Transverse colon (tissue), 4 donors: ENCODE results near the gene TRRAP. TPM values are rescaled to one million over a fixed set of nuclear protein-coding genes. Genes with fewer than 3 reads are reported as not detected.

Experiments
- DNase-seq: peaks from one replicate; pipeline ENCODE4 v3.0.0-alpha.2; 2019
- H3K27ac ChIP-seq, 4 donors: fragments of 200-600 bp; sonication (generic); 2 replicates each; pipeline ENCODE4 v1.5.1; 2016 to 2018; ENCODE audit warnings: inconsistent platforms in 4 of 4
- H3K27me3 ChIP-seq: fragments of 200-600 bp; sonication (generic); 2 replicates; pipeline ENCODE4 v1.5.1; 2017; ENCODE audit warnings: inconsistent platforms
- H3K36me3 ChIP-seq, 4 donors: fragments of 200-600 bp; sonication (generic); 2 replicates each; pipeline ENCODE4 v1.5.1; 2017 to 2019; ENCODE audit warnings: inconsistent platforms in 4 of 4
- H3K4me1 ChIP-seq, 4 donors: fragments of 200-600 bp; sonication (generic); 2 replicates each; pipeline ENCODE4 v1.5.1; 2017 to 2020; ENCODE audit warnings: inconsistent platforms in 4 of 4
- H3K4me3 ChIP-seq, 4 donors: fragments of 200-600 bp; sonication (generic); 1 replicate in 1 of 4; 2 replicates in 3 of 4; pipeline versions ENCODE4 v1.5.1 to v1.6.1; 2017 to 2019; ENCODE audit warnings: inconsistent platforms in 4 of 4
- H3K9me3 ChIP-seq, 2 donors: fragments of 200-600 bp; sonication (generic); 2 replicates each; pipeline ENCODE4 v1.5.1; 2017 to 2019; ENCODE audit warnings: inconsistent platforms in 2 of 2
- CTCF ChIP-seq, 5 experiments: fragments of 200-600 bp in 3 of 5; fragments of 450-650 bp in 2 of 5; sonication (generic) in 3 of 5; IDR thresholded peaks; 1 replicate in 2 of 5; 2 replicates in 3 of 5; pipeline ENCODE4 v1.5.1; 2016 to 2017; ENCODE audit warnings: antibody characterized with exemption in 5 of 5, inconsistent platforms in 3 of 5, mild to moderate bottlenecking in 2 of 5, moderate library complexity in 1 of 5
- EP300 ChIP-seq: sonication (generic); formaldehyde crosslinking; IDR thresholded peaks from one replicate; pipeline ENCODE4 v1.6.1; 2017; ENCODE audit warnings: antibody characterized with exemption, low read depth
- POLR2A ChIP-seq: fragments of 450-650 bp; IDR thresholded peaks from one replicate; pipeline ENCODE4 v1.6.1; 2016; ENCODE audit warnings: antibody characterized with exemption, mild to moderate bottlenecking, moderate library complexity
- POLR2AphosphoS5 ChIP-seq, 3 donors: sonication (generic); formaldehyde crosslinking; IDR thresholded peaks; one replicate each; pipeline ENCODE4 v1.6.1; 2016; ENCODE audit warnings: antibody characterized with exemption in 3 of 3
- WGBS, 2 donors: methylation state at CpG; one replicate each; pipeline ENCODE4 v1.1.5; 2018; ENCODE audit warnings: low coverage in 1 of 2; 5-methylcytosine and 5-hydroxymethylcytosine counted together
- in situ Hi-C, 4 donors: fragments of 200-750 bp; cut with MboI; loops; one replicate each; pipeline versions ENCODE4 v1.15.0 to v1.15.1; 2017; ENCODE audit warnings: low sequenced_read_pairs in 3 of 4, low pct_ligation_motif_present in 1 of 4, low pct_unique_long_range_greater_than_20kb in 1 of 4
- intact Hi-C: fragments of 100-400 bp; cut with DNase I; formaldehyde crosslinking; loops from one replicate; pipeline ENCODE4 v1.15.1; 2023; ENCODE audit warnings: low total_unique reads
- total RNA-seq, 4 donors: library from RNA; depleted of rRNA; stranded (reverse); fragments of >200 nt; gene quantifications; one replicate each; pipeline ENCODE4 v1.1.0, GENCODE V29; 2016

The TRRAP gene
- total RNA-seq, 4 donors from 2014 or later: 27.3 to 73.3 (median 38.0) TPM

DNA sequence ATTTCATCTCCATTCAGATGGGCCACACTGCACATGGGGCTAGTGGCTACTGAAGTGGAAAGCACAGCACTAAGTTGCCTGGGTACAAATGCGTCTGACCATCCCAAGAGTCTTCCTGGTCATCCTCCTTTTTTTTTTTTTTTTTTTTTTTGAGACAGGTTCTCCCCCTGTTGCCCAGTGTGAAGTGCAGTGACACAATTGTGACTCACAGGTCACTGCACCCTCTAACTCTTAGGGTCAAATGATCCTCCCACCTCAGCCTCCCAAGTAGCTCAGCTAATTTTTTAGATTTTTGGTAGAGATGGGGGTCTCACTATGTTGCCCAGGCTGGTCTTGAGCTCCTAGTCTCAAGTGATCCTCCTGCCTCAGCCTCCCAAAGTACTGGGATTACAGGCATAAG, 3.4 kb upstream of the TRRAP start:
- intact Hi-C loops: no loop called here
- WGBS, 2 donors: 71 to 76% methylated on average over 1 of the region's 1 CpG
- H3K36me3 ChIP-seq: no peaks in the 10 kb centered on the region
- H3K9me3 ChIP-seq: no peaks in the 10 kb centered on the region
- no peak for TF ChIP-seq EP300
- no peak for TF ChIP-seq POLR2A
- no peak for TF ChIP-seq CTCF (IDR thresholded peaks at IDR 0.05)
- TF ChIP-seq POLR2AphosphoS5 (IDR thresholded peaks at IDR 0.05): no peak
- in situ Hi-C loops: no loop called here
- no peak for DNase-seq
- no peak overlapping the region for H3K4me3 ChIP-seq
- H3K27ac ChIP-seq: no peak overlapping the region
- H3K4me1 ChIP-seq: peaks cover 3 to 23% (median 14%) of the 10 kb centered on the region in 4 donors
- peaks cover 19% of the 10 kb centered on the region for H3K27me3 ChIP-seq

DNA sequence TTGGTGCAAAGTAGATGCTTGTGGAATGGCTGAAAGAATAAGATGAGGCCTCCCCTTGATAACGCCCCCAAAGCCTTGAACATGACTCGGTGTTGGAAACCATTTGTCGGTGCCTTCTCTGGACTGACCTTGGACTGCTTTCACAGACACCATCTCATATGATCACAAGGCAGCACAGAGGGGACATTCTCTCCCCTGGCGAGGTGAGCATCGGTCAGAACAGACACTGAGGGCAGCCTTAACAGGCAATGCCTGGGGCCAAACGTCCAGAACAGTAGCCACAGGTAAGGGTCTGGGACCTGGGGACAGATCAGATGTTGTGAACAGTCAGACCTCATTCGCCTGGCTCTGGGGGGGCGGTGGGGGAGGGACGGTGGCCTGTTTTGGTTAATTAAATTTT, 2.8 kb upstream of the TRRAP start:
- intact Hi-C loops (no loop called here), in situ Hi-C loops (no loop called here)
- Histone ChIP-seq H3K4me1 (peaks cover 6 to 22% (median 17%) of the 10 kb centered on the region in 4 donors), H3K27me3 (peaks cover 14% of the 10 kb centered on the region), H3K9me3 (no peaks in the 10 kb centered on the region), H3K36me3 (no peaks in the 10 kb centered on the region), H3K27ac (no peak overlapping the region), H3K4me3 (no peak overlapping the region)
- no peak for DNase-seq
- TF ChIP-seq EP300 (no peak), POLR2A (no peak), POLR2AphosphoS5 (IDR thresholded peaks at IDR 0.05) (no peak), CTCF (IDR thresholded peaks at IDR 0.05) (no peak)
- WGBS, 2 donors: 80 to 94% methylated on average over 3 to 9 of the region's 9 CpGs

DNA sequence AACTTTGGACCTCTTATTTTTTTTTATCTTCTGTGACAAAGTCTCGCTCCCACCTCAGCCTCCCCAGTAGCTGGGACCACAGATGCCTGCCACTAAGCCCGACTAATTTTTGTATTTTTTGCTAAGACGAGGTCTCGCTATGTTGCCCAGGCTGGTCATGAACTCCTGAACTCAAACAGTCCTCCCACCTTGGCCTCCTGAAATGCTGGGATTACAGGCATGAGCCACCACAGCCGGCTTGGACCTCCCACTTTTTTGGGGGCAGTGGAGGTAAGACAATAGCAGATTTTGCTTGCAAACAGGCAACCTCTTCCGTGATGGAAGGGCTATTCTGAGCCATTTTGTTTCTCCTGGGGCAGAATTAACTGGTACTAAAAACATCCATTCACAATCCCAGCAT, 1.2 kb upstream of the TRRAP start:
- DNase-seq: no peak
- H3K27me3 ChIP-seq: no peaks in the 10 kb centered on the region
- in situ Hi-C loops (no loop called here), intact Hi-C loops (no loop called here)
- H3K36me3 ChIP-seq: peaks cover 0 to 7% (median 2%) of the 10 kb centered on the region in 4 donors
- 90 to 94% methylated on average over 2 to 6 of the region's 6 CpGs for WGBS, 2 donors
- H3K4me3 ChIP-seq: no peak overlapping the region
- no peak overlapping the region for H3K27ac ChIP-seq
- TF ChIP-seq EP300 (no peak), CTCF (IDR thresholded peaks at IDR 0.05) (no peak), POLR2A (no peak)
- no peaks in the 10 kb centered on the region for H3K9me3 ChIP-seq
- H3K4me1 ChIP-seq: peaks cover 6 to 20% (median 17%) of the 10 kb centered on the region in 4 donors

- 29% methylated on average over 18 of the region's 18 CpGs; no CpG with 5 or more reads in 1 of the 2 donors for WGBS, 2 donors
- TF ChIP-seq CTCF (IDR thresholded peaks at IDR 0.05) (no peak), EP300 (no peak), POLR2AphosphoS5 (IDR thresholded peaks at IDR 0.05) (no peak)
- H3K9me3 ChIP-seq: no peaks in the 10 kb centered on the region
- H3K4me3 ChIP-seq: peak overlapping the region; percentile 75 to 100 (median 97)
- no peaks in the 10 kb centered on the region for H3K27me3 ChIP-seq
- intact Hi-C loops: no loop called here
- peaks cover 0 to 14% (median 4%) of the 10 kb centered on the region in 4 donors for H3K36me3 ChIP-seq
- in situ Hi-C loops: no loop called here
- H3K4me1 ChIP-seq: peaks cover 6 to 20% (median 17%) of the 10 kb centered on the region in 4 donors
- H3K27ac ChIP-seq: peak overlapping the region; percentile 93 to 99 (median 98)
- DNase-seq: no peak
Observed at GRCh38 chr7:98877692-98878364, 504 bp upstream of the TRRAP start.
